Breast epithelium (tissue), 4 donors: ENCODE data around the gene NPSR1. TPM values are rescaled to one million over a fixed set of nuclear protein-coding genes. Genes with fewer than 3 reads are reported as not detected.

Source experiments
- DNase-seq, 2 donors: peaks; one replicate each; pipeline ENCODE4 v3.0.0-alpha.2; 2019; ENCODE audit warnings: low spot score in 2 of 2
- H3K27ac ChIP-seq, 2 donors: fragments of 200-600 bp; sonication (generic) in 1 of 2; one replicate each; pipeline ENCODE4 v1.5.1; 2016 to 2019; ENCODE audit warnings: mild to moderate bottlenecking in 1 of 2
- H3K27me3 ChIP-seq, 2 donors: fragments of 200-600 bp; sonication (generic) in 1 of 2; one replicate each; pipeline versions ENCODE4 v1.5.1 to v1.6.0; 2017 to 2019; ENCODE audit warnings: control low read depth in 1 of 2, mild to moderate bottlenecking in 1 of 2
- H3K36me3 ChIP-seq: fragments of 200-600 bp; one replicate; pipeline ENCODE4 v1.5.1; 2019
- H3K4me1 ChIP-seq, 2 donors: fragments of 200-600 bp; sonication (generic); one replicate each; pipeline ENCODE4 v1.5.1; 2016 to 2019; ENCODE audit warnings: control low read depth in 1 of 2
- H3K4me3 ChIP-seq, 3 donors: fragments of 200-600 bp; sonication (generic); 1 replicate in 2 of 3; 2 replicates in 1 of 3; pipeline ENCODE4 v1.5.1; 2016 to 2019; ENCODE audit warnings: mild to moderate bottlenecking in 3 of 3, moderate library complexity in 2 of 3
- H3K9me3 ChIP-seq, 2 donors: fragments of 200-600 bp; sonication (generic) in 1 of 2; one replicate each; pipeline ENCODE4 v1.5.1; 2016 to 2019; ENCODE audit warnings: control low read depth in 1 of 2
- POLR2A ChIP-seq: fragments of 450-650 bp; IDR thresholded peaks from one replicate; pipeline ENCODE4 v1.6.1; 2016; ENCODE audit warnings: antibody characterized with exemption, mild to moderate bottlenecking, moderate library complexity
- POLR2AphosphoS5 ChIP-seq, 3 donors: sonication (generic); formaldehyde crosslinking; IDR thresholded peaks; one replicate each; pipeline ENCODE4 v1.6.1; 2017; ENCODE audit warnings: antibody characterized with exemption in 3 of 3
- intact Hi-C: fragments of 100-400 bp; cut with DNase I; formaldehyde crosslinking; loops from one replicate; pipeline ENCODE4 v1.15.1; 2023; ENCODE audit warnings: low total_unique reads
- total RNA-seq, 3 donors: library from RNA; depleted of rRNA; stranded (reverse); fragments of >200 nt; gene quantifications; one replicate each; pipeline ENCODE4 v1.1.0, GENCODE V29; 2016
- TF ChIP-seq, protein P1 (sequence below), 3 donors: fragments of 450-650 bp; IDR thresholded peaks; one replicate each; pipeline ENCODE4 v1.5.1; 2016 to 2017; ENCODE audit warnings: antibody characterized with exemption in 3 of 3, mild to moderate bottlenecking in 3 of 3, moderate library complexity in 3 of 3

NPSR1 gene
- total RNA-seq, 3 donors from 2014 or later = not detected

DNA sequence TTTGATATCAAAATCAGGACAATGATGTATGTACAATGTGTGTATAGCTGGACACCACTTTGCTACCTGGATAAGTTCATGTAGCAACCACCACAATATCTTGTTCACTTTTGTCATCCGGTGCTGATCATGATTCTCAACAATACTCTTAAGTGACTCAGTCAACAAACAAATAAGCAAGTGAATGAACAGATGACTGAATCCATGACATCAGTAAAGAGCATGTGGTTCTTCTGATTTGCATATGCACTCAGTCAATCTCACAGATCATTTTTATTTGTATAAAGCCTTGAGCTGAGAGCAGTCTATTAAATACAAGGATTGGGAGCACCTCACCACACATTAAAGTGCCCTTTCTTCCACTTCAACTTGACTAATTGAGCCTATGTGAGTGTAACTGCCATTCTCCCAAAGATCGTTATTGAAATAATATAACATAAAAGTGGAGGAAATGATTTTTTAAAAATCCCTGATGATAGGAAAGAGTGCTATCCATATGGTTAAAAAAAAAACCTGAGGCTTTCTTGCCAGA is 69.5 kb downstream of the NPSR1 start:
- no peaks in the 10 kb centered on the region for H3K36me3 ChIP-seq
- no peaks in the 10 kb centered on the region for H3K4me1 ChIP-seq
- DNase-seq = no peak
- no peaks in the 10 kb centered on the region for H3K9me3 ChIP-seq
- H3K27me3 ChIP-seq = no peaks in the 10 kb centered on the region
- intact Hi-C loops = no loop called here
- TF ChIP-seq POLR2AphosphoS5 (IDR thresholded peaks at IDR 0.05) (no peak), POLR2A (no peak)
- TF ChIP-seq, protein P1, sequence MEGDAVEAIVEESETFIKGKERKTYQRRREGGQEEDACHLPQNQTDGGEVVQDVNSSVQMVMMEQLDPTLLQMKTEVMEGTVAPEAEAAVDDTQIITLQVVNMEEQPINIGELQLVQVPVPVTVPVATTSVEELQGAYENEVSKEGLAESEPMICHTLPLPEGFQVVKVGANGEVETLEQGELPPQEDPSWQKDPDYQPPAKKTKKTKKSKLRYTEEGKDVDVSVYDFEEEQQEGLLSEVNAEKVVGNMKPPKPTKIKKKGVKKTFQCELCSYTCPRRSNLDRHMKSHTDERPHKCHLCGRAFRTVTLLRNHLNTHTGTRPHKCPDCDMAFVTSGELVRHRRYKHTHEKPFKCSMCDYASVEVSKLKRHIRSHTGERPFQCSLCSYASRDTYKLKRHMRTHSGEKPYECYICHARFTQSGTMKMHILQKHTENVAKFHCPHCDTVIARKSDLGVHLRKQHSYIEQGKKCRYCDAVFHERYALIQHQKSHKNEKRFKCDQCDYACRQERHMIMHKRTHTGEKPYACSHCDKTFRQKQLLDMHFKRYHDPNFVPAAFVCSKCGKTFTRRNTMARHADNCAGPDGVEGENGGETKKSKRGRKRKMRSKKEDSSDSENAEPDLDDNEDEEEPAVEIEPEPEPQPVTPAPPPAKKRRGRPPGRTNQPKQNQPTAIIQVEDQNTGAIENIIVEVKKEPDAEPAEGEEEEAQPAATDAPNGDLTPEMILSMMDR (IDR thresholded peaks at IDR 0.05) = no peak
- H3K27ac ChIP-seq = no peak overlapping the region
- no peak overlapping the region for H3K4me3 ChIP-seq

DNA sequence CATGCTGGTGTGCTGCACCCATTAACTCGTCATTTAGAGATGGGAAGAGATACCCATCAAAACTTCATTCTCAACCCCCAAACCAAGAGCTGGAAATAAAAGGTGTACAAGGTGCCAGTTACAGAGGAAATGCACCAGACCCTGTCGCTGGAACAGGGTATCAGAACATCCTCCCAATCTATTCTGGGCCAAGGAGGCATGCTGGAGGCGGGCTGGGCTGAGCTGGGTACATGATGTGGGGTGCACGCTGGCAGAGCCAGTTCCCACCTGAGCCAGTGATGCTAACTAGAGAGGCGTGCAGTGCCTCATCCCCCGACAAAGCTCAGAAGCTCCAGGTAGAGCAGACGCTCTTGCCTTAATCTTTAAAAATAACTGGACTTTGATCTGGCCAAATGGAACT is 70.1 kb downstream of the NPSR1 start:
- no peak for DNase-seq
- intact Hi-C loops = no loop called here
- no peaks in the 10 kb centered on the region for H3K27me3 ChIP-seq
- H3K4me1 ChIP-seq = no peaks in the 10 kb centered on the region
- no peak overlapping the region for H3K27ac ChIP-seq
- H3K36me3 ChIP-seq = no peaks in the 10 kb centered on the region
- no peak for TF ChIP-seq POLR2A
- H3K4me3 ChIP-seq = no peak overlapping the region
- H3K9me3 ChIP-seq = no peaks in the 10 kb centered on the region

DNA sequence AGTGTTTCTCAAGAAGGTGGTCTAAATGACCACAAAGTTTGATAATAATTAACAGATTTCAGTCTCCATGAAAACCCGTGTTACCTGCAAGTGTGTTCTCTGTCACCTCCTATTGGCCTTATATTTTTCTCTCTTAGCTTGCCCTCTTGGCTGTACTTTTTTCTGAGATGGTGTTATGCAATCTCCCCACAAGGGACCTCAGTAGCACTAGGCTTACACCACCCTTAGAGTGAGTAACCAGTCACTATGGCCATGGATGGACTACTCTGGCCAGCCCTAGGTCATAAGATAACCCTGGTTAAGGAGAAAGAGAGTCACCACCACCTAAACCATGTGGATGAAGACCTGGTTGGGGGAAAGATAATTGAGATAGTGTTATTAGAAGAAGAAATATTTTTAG is 76.8 kb downstream of the NPSR1 start:
- TF ChIP-seq, protein P1 (IDR thresholded peaks at IDR 0.05) = no peak
- TF ChIP-seq POLR2AphosphoS5 (IDR thresholded peaks at IDR 0.05) (no peak), POLR2A (no peak)
- no peaks in the 10 kb centered on the region for H3K27me3 ChIP-seq
- no peaks in the 10 kb centered on the region for H3K9me3 ChIP-seq
- no peak for DNase-seq
- intact Hi-C loops = loop anchor here (2.0 kb wide), 1 partner anchor 36 kb away; no protein-coding TSS in a partner anchor
- H3K4me1 ChIP-seq = no peaks in the 10 kb centered on the region
- no peak overlapping the region for H3K27ac ChIP-seq
- H3K4me3 ChIP-seq = no peak overlapping the region
- H3K36me3 ChIP-seq = no peaks in the 10 kb centered on the region

GRCh38 chr7:34735526-34735925 is 77.5 kb downstream of the NPSR1 start:
- Histone ChIP-seq H3K36me3 (no peaks in the 10 kb centered on the region), H3K4me3 (no peak overlapping the region), H3K4me1 (no peaks in the 10 kb centered on the region), H3K9me3 (no peaks in the 10 kb centered on the region), H3K27ac (no peak overlapping the region), H3K27me3 (no peaks in the 10 kb centered on the region)
- intact Hi-C loops = loop anchor here (2.0 kb wide), 1 partner anchor 35 kb away; no protein-coding TSS in a partner anchor
- TF ChIP-seq POLR2A (no peak), POLR2AphosphoS5 (IDR thresholded peaks at IDR 0.05) (no peak)
- TF ChIP-seq, protein P1 (IDR thresholded peaks at IDR 0.05) = no peak
- no peak for DNase-seq

- Histone ChIP-seq H3K27me3 (no peaks in the 10 kb centered on the region), H3K4me1 (no peaks in the 10 kb centered on the region), H3K4me3 (no peak overlapping the region), H3K27ac (no peak overlapping the region), H3K9me3 (peaks cover 0 to 11% of the 10 kb centered on the region in 2 donors), H3K36me3 (no peaks in the 10 kb centered on the region)
- DNase-seq = no peak
- no peak for TF ChIP-seq POLR2A
- TF ChIP-seq POLR2AphosphoS5 (IDR thresholded peaks at IDR 0.05) = no peak
- TF ChIP-seq, protein P1 (IDR thresholded peaks at IDR 0.05) = no peak
- intact Hi-C loops = no loop called here
Measured at GRCh38 chr7:34739651-34740300, 81.8 kb downstream of the NPSR1 start.
